ENCODE measurements around the gene HELLS.
A peak's percentile ranks its signal among the peaks of the same experiment; 100 is the strongest.
"Not testable (repeated sequence)": the region's sequence is repeated elsewhere in the genome, so short reads cannot be mapped to it uniquely, and the experiment has no call there.

The HELLS gene

DNA sequence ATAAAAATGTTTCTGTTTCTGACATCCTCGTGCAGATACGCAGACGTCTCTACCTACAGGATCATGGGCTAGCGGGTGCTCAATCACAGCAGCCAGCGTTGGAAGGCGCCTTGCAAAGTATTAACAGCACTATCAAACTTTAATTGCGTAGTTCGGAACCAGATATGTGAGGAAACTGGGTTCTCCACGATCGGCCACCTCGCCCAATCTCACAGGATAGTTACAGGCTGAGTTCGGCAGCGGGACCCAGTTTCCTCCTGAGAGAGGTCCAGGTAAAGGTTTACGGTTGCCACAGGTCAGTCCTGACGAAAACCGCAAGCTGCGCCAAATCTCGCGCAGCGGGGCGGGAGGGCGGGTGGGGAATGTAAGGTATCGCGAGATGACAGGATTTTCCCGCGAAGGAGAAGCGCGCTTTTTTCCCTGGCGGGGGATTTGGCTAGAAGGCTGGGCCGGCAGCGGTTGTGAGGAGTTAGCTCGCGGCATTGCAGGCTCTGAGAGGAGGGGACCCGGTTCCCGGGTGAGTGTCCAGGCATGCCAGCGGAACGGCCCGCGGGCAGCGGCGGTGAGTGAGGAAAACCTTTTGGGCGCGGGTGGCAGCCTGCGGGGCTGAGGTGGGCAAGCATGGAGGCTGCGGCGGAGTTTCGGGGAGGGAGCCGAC is at the start of gene HELLS:
HELLS (plus strand) TSS at position 398 of the 658 bp plus-strand sequence; CDS start at position 532, 134 bp downstream.
- peak; percentile 90 for DNase-seq

DNA sequence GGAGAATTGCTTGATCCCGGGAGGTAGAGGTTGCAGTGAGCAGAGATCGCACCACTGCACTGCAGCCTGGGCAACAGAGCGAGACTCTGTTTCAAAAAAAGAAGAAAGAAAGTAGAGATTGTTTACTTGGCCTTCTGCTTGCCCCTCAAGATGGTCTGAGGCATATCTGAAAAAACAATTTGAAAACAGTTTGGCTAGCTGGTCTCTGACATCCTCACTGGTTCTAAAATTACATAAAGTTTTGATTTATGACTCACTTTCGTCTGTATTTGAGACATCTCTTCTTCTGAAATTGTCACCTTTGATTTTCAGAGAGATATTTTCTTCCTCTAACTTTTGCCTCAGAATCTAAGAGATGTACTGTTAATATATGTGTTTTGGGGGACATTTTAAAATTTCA is 49.6 kb upstream of the HELLS start:
- no peak for DNase-seq

DNA sequence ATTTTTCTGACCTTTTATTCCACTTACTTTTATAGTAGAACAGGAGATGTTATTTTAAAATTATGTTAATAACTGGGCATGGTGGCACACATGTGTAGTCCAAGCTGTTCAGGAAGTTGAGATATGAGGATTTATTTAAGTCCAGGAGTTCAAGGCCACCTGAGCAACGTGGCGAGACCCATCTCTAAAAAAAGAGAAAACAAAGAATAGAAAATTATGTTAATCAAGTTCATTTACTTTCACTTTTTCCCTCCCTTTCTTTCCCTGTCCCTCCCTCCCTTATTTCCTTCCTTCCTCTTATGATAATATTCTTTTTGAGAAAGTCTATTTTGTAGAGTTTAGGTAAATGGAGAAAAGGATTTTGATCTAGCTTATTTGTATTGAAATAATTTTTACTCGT is 48.9 kb upstream of the HELLS start:
- DNase-seq: no peak

GRCh38 chr10:94500063-94500462 is 45.5 kb upstream of the HELLS start:
- DNase-seq: no peak

DNA sequence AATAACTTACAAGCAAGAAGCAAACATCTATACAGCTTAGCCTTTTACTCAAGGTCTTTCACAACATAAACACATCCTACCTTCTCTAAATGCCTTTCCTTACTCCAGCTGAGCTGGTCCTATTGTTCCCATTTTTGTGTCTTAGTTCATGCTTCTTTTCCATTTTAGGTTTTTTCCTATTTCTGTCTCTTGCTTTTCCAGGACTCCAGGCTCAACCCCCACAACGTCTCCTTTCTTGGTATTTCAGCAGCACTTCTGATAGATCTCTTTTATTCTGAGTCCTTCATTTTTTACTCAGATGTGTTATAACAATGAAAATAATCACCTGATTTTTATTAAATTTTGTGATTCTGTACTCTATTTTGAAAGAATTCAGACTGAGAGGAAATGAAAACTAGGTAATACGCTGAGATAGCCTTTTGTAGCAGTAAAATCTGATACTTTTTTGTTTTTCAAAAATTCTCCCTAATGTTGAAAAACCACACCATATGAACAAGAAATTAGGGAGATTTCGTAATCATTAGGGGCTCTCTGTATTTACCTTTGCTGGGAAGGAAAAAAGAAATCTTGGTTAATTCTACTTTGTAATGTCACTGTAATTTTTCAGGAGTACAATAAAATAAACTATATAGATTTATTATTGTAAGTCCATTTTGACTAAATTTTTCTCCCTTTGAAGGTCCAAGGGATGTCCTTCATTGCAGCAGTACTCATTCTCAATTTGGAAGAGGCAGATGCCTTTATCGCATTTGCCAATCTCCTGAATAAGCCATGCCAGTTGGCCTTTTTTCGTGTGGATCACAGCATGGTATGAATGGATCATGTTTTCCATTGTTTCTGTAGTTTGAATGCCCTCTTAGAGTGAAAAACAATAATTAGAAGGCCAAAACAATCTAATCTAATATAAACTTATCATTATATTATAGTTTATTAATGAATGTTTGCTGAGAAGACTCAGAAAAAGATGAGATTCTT is 24.0 kb upstream of the HELLS start:
- no peak for DNase-seq

DNA sequence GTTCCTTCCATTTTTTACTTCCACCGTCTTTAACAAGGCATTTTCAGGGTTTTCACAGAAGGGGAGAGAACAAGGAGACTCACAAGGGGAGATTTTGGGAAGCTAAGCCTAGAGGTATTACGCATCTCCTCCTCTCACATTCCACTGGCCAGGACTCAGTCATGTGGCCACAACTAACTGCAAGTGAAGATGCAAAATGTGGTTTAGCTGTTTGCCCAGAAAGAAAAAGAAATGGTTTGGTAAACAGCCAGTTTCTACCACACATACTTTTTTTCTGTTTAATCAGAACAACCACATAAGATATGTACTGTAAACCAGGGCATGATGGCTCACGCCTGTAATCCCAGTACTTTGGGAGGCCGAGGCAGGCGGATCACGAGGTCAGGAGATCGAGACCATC is 21.4 kb upstream of the HELLS start:
- no peak for DNase-seq

GRCh38 chr10:94524711-94525110 is 20.9 kb upstream of the HELLS start:
- no peak for DNase-seq

DNA sequence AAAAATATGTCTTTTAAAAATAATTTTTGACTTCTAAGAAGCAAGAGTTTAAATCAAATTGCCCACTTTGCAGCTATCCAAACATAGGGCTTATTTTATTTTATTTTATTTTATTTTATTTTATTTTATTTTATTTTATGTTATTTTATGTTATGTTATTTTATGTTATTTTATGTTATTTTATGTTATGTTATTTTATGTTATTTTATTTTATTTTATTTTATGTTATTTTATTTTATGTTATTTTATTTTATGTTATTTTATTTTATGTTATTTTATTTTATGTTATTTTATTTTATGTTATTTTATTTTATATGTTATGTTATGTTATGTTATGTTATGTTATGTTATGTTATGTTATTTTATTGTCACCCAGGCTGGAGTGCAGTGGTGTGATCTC is 14.0 kb upstream of the HELLS start:
- not testable (repeated sequence) for DNase-seq

DNA sequence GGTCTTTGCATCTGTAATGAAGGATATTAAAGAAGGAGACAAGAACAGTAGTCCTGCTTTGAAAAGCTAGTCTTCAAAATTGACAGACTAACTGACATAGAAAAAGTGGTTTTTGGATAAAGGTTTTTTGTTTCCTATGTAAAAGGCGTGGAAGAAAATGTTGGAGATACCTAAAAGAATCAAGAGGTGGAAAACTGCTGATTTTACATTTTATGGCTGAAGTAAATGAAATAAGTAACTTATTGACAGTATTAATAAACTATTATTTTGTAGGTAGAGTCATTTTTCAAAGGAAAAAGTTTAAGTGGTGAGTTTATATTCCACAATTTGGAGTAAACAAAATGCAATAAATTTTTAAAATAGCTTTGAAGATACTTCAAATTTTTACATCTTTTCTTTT is 12.6 kb upstream of the HELLS start:
- no peak for DNase-seq

DNA sequence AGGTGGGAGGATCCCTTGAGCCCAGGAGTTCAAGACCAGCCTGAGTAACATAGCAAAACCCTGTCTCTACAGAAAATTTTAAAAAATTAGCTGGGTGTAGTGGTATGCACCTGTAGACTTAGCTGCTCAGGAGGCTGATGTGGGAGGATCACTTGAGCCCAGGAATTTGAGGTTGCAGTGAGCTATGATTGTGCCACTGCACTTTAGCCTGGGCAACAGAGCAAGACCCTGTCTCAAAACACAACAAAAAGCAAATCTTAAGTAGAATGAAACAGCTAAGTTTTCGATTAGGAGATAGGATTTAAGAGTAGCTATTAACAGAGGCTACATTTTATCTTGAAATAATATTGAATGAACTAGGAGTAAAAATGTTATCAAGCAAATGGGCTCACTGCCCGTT is 3.3 kb upstream of the HELLS start:
- not testable (repeated sequence) for DNase-seq

- no peak for DNase-seq
These were observed 687 bp downstream of the HELLS start for GRCh38 chr10:94546049-94546900.

GRCh38 chr10:94546901-94547185 is 1.3 kb downstream of the HELLS start:
- no peak for DNase-seq

DNA sequence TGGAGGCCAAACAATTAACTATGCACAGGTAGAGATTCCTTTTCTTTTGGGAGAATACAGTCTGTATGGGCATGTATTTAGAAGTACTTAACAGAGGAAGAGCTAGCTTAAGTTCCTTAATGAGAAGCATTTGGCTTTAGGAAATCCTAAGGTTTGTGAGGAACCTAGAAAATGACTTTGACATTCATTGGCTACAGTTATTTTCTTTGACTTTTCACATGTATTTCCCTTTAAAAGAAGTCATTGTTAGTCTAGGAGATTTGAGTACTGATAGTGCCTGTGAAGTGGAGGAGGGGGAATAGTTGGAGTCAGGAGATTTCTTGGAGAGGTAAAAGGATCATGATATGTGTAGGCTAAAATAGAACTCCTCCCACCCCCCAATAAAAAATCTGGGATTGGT is 3.6 kb downstream of the HELLS start:
- DNase-seq: no peak

DNA sequence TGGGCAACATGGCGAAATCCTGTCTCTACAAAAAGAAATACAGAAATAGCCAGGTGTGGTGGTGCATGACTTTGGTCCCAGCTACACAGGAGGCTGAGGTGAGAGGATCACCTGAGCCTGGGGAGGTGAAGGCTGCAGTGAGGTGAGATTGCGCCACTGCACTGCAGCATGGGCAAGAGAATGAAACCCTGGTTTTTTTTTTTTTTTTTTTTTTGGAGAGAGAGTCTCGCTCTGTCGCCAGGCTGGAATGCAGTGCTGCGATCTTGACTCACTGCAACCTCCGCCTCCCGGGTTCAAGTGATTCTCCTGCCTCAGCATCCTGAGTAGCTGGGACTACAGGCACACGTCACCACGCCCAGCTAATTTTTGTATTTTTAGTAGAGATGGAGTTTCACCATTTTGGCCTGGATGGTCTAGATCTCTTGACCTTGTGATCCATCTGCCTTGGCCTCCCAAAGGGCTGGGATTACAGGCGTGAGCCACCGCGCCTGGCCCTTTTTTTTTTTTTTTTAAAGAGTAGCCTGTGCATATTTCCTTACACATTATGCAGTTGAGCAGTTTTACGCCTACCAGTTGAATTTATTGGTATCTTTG is 22.2 kb downstream of the HELLS start:
- not testable (repeated sequence) for DNase-seq

- DNase-seq: no peak
These were observed 25.5 kb downstream of the HELLS start for GRCh38 chr10:94571081-94571480.

- no peak for DNase-seq
These were observed 25.9 kb downstream of the HELLS start for GRCh38 chr10:94571528-94571927.

GRCh38 chr10:94578790-94579189 is 33.2 kb downstream of the HELLS start:
- no peak for DNase-seq

DNA sequence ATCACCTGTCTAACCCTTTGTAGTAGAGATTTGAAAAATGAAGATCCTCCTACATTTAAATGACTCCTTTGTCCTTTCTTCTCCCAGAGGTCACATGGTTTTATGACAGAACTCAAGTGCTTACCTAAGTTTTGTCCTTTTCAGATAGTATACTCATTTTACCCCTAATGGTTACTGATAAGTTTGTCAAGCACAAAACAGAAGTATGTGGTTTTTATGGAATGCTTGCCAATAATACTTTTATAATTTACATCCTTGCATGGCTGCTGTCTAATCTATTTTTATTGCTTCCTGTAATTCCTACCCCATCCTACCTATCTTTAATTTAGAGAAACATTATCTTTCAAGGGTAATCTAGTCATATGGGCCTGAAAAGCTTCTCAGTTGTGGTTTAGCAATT is 37.5 kb downstream of the HELLS start:
- DNase-seq: no peak

- no peak for DNase-seq
These were observed 46.0 kb downstream of the HELLS start for GRCh38 chr10:94591461-94592205.

- no peak for DNase-seq
These were observed 57.3 kb downstream of the HELLS start for GRCh38 chr10:94602729-94603515.

GRCh38 chr10:94607111-94607510 is 61.5 kb downstream of the HELLS start:
- no peak for DNase-seq

All from activated CD8-positive, alpha-beta memory T cell treated with anti-CD3 and anti-CD28 coated beads for 24 hours (primary cell).